Posterior cingulate gyrus (tissue), 11 donors: ENCODE measurements around the gene ANKRD30A.
"Not testable (repeated sequence)": the region's sequence is repeated elsewhere in the genome, so short reads cannot be mapped to it uniquely, and the experiment has no call there.

Experiments used
- DNase-seq, 10 donors: peaks; one replicate each; pipeline versions ENCODE4 v3.0.0 to v3.0.0-alpha.2; 2020 to 2021; ENCODE audit warnings: mixed read lengths in 3 of 10
- intact Hi-C: fragments of 100-400 bp; cut with DNase I; formaldehyde crosslinking; loops from one replicate; pipeline ENCODE4 v1.15.1; 2023

The ANKRD30A gene

GRCh38 chr10:37125191-37125732, at the start of gene ANKRD30A:
Gene ANKRD30A (plus strand): TSS chr10:37125598. CDS start chr10:37125788, 190 bp downstream.
- DNase-seq, result peak in 1 of 10 donors; percentile 63
- intact Hi-C loops, result no loop called here

DNA sequence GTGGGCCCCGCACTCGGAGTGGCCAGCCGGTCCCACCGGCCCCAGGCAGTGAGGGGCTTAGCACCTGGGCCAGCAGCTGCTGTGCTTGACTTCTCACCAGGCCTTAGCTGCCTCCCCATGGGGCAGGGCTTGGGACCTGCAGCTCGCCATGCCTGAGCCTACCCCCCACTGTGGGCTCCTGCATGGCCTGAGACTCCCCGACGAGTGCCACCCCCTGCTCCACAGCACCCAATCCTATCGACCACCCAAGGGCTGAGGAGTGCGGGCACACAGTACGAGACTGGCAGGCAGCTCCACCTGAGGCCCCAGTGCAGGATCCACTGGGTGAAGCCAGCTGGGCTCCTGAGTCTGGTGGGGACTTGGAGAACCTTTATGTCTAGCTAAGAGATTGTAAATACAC, 49.3 kb upstream of the ANKRD30A start:
- intact Hi-C loops, result not testable (repeated sequence)
- peak in 2 of 10 donors; percentile 54 to 75 for DNase-seq

DNA sequence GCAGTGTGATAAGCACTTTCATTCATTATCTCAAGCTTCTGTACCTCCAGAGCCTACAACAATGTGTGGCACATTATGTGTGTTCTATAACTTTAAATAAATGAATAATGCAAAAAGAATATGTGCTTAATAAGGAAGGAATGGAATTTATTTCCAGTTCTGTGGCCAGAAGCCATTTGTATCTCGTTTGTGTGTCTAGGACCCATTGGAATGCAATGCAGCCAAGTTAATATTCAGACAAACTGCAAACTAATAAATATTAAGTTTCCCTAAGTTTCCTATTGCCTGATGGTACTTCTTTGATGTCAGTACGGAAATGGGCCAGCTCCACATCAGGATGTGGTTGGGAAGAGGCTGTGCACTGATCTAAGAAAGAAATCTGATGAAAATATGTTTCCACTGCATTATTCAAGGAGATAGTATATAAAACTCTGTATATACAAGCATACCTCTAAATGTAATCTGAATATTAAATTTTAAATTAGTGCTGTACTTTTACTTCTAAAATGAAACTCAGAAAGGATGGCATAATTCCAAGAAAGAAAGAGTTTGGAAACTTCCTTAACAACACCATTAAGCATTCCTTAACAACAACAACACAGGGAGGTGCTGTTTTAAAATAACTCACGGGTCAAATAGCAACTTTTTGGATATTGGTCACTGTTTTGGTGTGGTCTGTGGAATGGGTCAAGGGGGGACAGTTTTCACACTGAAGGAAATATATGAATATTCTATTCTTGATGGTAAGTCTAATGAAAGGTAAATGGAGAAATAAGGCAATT, 29.4 kb upstream of the ANKRD30A start:
- no peak for DNase-seq
- intact Hi-C loops, result no loop called here

DNA sequence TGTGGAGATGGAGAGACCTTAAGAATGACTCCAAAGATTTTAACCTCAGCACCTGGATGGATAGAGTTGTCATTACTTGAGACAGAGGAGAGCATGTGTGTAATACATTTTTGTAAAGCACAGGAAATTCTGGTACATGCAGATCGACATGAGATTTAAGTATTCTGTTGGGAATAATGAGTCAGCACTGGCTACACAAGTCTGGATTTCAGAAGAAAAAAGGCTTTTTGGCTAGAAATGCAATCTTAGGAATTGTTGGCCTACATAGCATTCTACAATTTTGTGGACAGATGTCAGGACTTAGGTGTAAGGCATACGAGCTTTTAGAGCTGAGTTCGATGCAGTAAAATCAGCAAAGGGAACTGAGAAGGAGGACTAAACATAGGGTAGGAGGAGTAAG, 24.1 kb upstream of the ANKRD30A start:
- intact Hi-C loops, result no loop called here
- no peak for DNase-seq

GRCh38 chr10:37109000-37109399, 16.4 kb upstream of the ANKRD30A start:
- DNase-seq, result no peak
- intact Hi-C loops, result no loop called here

GRCh38 chr10:37124532-37124931, 866 bp upstream of the ANKRD30A start:
- intact Hi-C loops, result no loop called here
- peak in 2 of 10 donors; percentile 64 to 82 for DNase-seq

GRCh38 chr10:37125921-37126320, 523 bp downstream of the ANKRD30A start:
- intact Hi-C loops, result no loop called here

GRCh38 chr10:37146443-37146842, 21.0 kb downstream of the ANKRD30A start:
- intact Hi-C loops, result no loop called here
- DNase-seq, result no peak

More at GRCh38 chr10:37125921-37126320, 523 bp downstream of the ANKRD30A start:
- DNase-seq, result peak in 1 of 10 donors; percentile 78

GRCh38 chr10:37162430-37162829, 37.0 kb downstream of the ANKRD30A start:
- intact Hi-C loops, DNase-seq: not testable (repeated sequence)

- peak in 1 of 10 donors; percentile 66 for DNase-seq
- intact Hi-C loops, result not testable (repeated sequence)
These were observed 46.5 kb downstream of the ANKRD30A start for GRCh38 chr10:37171945-37172344.

GRCh38 chr10:37178296-37178695, 52.9 kb downstream of the ANKRD30A start:
- intact Hi-C loops, DNase-seq: not testable (repeated sequence)

GRCh38 chr10:37182719-37183118, 57.3 kb downstream of the ANKRD30A start:
- intact Hi-C loops, DNase-seq: not testable (repeated sequence)

- DNase-seq, result no peak
- intact Hi-C loops, result no loop called here
These were observed 80.7 kb downstream of the ANKRD30A start for GRCh38 chr10:37206132-37206531.

GRCh38 chr10:37220866-37221265, 95.5 kb downstream of the ANKRD30A start:
- DNase-seq, result no peak
- intact Hi-C loops, result no loop called here

DNA sequence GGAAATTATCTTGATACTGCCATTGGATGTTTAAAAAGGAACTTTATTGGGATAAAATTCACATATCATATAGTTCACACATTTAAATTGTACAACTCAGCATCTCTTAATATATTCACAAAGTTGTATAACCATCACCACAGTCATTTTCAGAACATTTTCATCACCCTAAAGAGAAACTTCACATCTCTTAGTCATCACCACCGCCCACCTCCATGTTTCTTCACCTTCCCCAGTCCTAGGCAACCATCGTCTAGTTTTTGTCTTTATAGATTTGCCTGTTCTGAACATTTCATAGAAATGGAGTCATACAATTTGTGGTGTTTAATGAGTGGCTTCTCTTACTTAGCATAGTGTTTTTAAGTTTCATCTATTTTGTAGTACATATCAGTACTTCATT, 96.6 kb downstream of the ANKRD30A start:
- intact Hi-C loops, result no loop called here
- DNase-seq, result peak in 2 of 10 donors; percentile 7 to 23

- intact Hi-C loops, result no loop called here
- DNase-seq, result no peak
These were observed 99.8 kb downstream of the ANKRD30A start for GRCh38 chr10:37225163-37225562.

DNA sequence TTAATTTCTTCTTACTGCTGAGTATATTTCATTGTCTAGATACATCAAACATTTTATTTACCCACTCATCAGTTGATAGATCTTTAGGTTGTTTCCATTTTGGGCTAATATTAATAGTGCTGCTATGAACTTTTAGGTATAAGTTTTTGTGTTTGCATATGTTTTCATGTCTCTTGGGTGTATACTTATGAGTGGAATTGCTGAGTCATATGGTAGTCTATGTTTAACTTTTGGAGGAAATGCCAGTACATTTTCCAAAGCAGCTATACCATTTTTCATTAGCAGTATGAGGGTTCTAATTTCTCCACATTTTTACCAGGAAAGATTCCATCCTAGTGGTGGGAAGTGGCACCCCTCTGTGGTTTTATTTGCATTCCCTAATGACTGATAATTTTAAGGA, 101.1 kb downstream of the ANKRD30A start:
- DNase-seq, result no peak
- intact Hi-C loops, result no loop called here

GRCh38 chr10:37234692-37235091, 109.3 kb downstream of the ANKRD30A start:
- intact Hi-C loops, result no loop called here
- no peak for DNase-seq

DNA sequence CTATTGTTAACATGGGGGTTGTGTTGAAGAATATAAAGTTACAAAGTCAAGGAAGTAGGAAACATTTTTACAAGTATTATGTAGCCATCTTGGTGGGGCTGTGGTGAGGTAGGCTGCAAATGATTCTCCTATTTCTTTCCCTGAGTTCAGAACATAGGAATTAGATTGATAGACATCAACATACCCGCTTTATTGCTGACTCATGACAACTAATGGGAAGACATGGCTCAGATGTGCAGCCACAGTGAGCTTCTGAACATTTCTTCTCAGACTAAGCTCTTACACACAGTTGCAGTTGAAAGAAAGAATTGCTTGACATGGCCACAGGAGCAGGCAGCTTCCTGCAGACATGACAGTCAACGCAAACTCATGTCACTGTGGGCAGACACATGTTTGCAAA, 110.7 kb downstream of the ANKRD30A start:
- intact Hi-C loops, result no loop called here
- no peak for DNase-seq

GRCh38 chr10:37240223-37240622, 114.8 kb downstream of the ANKRD30A start:
- DNase-seq, result no peak
- intact Hi-C loops, result no loop called here

- DNase-seq, result no peak
- intact Hi-C loops, result no loop called here
These were observed 121.2 kb downstream of the ANKRD30A start for GRCh38 chr10:37246637-37247036.

DNA sequence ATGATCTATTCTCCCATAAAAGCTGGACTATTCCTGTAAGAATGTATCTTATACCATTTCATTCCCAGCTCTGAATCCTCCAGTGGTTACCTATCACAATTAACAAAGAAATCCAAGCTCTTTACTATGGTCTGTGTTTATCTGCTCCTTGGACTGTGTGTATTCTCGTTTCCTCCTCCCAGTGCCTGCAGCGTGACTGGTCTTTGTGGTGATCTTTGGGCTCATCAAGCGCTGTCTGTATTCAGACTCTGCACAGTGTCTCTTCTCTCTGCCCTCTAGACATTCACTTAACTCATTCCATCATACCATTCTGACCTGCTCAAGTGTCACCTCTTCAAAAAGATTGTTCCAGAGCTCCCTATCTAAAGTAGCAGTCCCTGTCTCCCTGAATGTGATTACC, 130.4 kb downstream of the ANKRD30A start:
- DNase-seq, intact Hi-C loops: not testable (repeated sequence)
